SK-N-SH (cell line): ENCODE results near the gene ATRAID. TPM values are rescaled to one million over a fixed set of nuclear protein-coding genes. Genes with fewer than 3 reads are reported as not detected.

Experiments
- CTCF ChIA-PET: fragments of 300-600, 350-600 bp; formaldehyde crosslinking; extraction: SDS; loops from one replicate; lab custom pipeline; 2021; lab: Yijun Ruan, JAX
- POLR2A ChIA-PET: fragments of 350-600 bp; sonication (Branson Sonifier 250); formaldehyde crosslinking; extraction: SDS; loops from one replicate; lab custom pipeline; 2020; ENCODE audit warnings: antibody characterized with exemption, inconsistent platforms; lab: Yijun Ruan, JAX
- DNase-seq: peaks from one replicate; pipeline ENCODE4 v3.0.0; 2012
- H2AFZ ChIP-seq: fragments of 200-600 bp; sonication (generic); 2 replicates; pipeline ENCODE4 v1.8.1; 2016; ENCODE audit warnings: antibody characterized with exemption, mild to moderate bottlenecking, low read depth
- H3F3A ChIP-seq: fragments of 200-600 bp; sonication (generic); replicated peaks from 2 replicates; pipeline ENCODE3; 2016; ENCODE audit warnings: antibody characterized with exemption, mild to moderate bottlenecking; ENCODE audit not compliant: insufficient read depth
- H3K27ac ChIP-seq, 2 experiments: fragments of 200-500 bp in 1 of 2; fragments of 200-600 bp in 1 of 2; sonication (Bioruptor generic) in 1 of 2; sonication (generic), shearing (Covaris generic) in 1 of 2; 2 replicates each; pipeline versions ENCODE4 v1.5.1 to v1.6.1; 2014 to 2016; ENCODE audit warnings: low read depth in 2 of 2, inconsistent platforms in 1 of 2, low read length in 1 of 2, mild to moderate bottlenecking in 1 of 2, mixed read lengths in 1 of 2
- H3K27me3 ChIP-seq: fragments of 200-600 bp; sonication (generic), shearing (Covaris generic); 2 replicates; pipeline ENCODE4 v1.6.1; 2016; ENCODE audit warnings: mixed run types; ENCODE audit not compliant: insufficient read depth
- H3K36me3 ChIP-seq, 2 experiments: fragments of 200-500 bp in 1 of 2; fragments of 200-600 bp in 1 of 2; sonication (Bioruptor generic) in 1 of 2; sonication (generic) in 1 of 2; replicated peaks in 1 of 2; 2 replicates each; pipeline versions ENCODE3 to v1.5.1; 2014 to 2016; ENCODE audit warnings: low read length in 1 of 2, mild to moderate bottlenecking in 1 of 2; ENCODE audit not compliant: insufficient read depth in 2 of 2, control insufficient read depth in 1 of 2
- H3K4me1 ChIP-seq, 2 experiments: fragments of 200-500 bp in 1 of 2; fragments of 200-600 bp in 1 of 2; sonication (Bioruptor generic) in 1 of 2; sonication (generic), shearing (Covaris generic) in 1 of 2; 2 replicates each; pipeline versions ENCODE4 v1.5.1 to v1.6.1; 2014 to 2016; ENCODE audit warnings: low read depth in 1 of 2, low read length in 1 of 2, mixed run types in 1 of 2; ENCODE audit not compliant: insufficient read depth in 2 of 2, control insufficient read depth in 1 of 2
- H3K4me2 ChIP-seq: fragments of 200-600 bp; sonication (generic), shearing (Covaris generic); 2 replicates; pipeline ENCODE4 v1.6.1; 2017; ENCODE audit warnings: mixed run types
- H3K4me3 ChIP-seq, 2 experiments: fragments of 200-500 bp in 1 of 2; fragments of 200-600 bp in 1 of 2; sonication (Bioruptor generic) in 1 of 2; sonication (generic), shearing (Covaris generic) in 1 of 2; 2 replicates each; pipeline versions ENCODE4 v1.5.1 to v1.8.1; 2014 to 2016; ENCODE audit warnings: low read depth in 2 of 2, inconsistent platforms in 1 of 2, low read length in 1 of 2, mild to moderate bottlenecking in 1 of 2, mixed read lengths in 1 of 2, moderate library complexity in 1 of 2
- H3K79me2 ChIP-seq: fragments of 200-600 bp; sonication (generic); 2 replicates; pipeline ENCODE4 v1.8.1; 2017; ENCODE audit warnings: mild to moderate bottlenecking; ENCODE audit not compliant: insufficient read depth
- H3K9ac ChIP-seq: fragments of 200-600 bp; sonication (generic); 2 replicates; pipeline ENCODE4 v1.6.1; 2017; ENCODE audit warnings: mixed run types
- H3K9me2 ChIP-seq: fragments of 200-600 bp; sonication (generic); 2 replicates; pipeline ENCODE4 v1.6.1; 2017; ENCODE audit warnings: mixed run types
- H3K9me3 ChIP-seq: fragments of 200-600 bp; sonication (generic); 2 replicates; pipeline ENCODE4 v1.6.1; 2017; ENCODE audit warnings: mixed run types, mild to moderate bottlenecking, moderate library complexity
- H4K20me1 ChIP-seq: fragments of 200-600 bp; sonication (generic); 2 replicates; pipeline ENCODE4 v1.6.1; 2017; ENCODE audit warnings: mild to moderate bottlenecking, mixed run types; ENCODE audit not compliant: insufficient read depth
- CHD2 ChIP-seq: fragments of 150-350 bp; IDR thresholded peaks from 2 replicates; pipeline ENCODE4 v1.6.1; 2018; ENCODE audit warnings: low read length; ENCODE audit not compliant: partially characterized antibody
- CTCF ChIP-seq: fragments of 200-600 bp; sonication (generic); IDR thresholded peaks from 2 replicates; pipeline ENCODE4 v1.6.1; 2017; ENCODE audit warnings: antibody characterized with exemption, mild to moderate bottlenecking, moderate library complexity
- ELF1 ChIP-seq: IDR thresholded peaks from 2 replicates; pipeline ENCODE4 v1.4.0; 2012
- EP300 ChIP-seq, 2 experiments: IDR thresholded peaks; 2 replicates each; pipeline versions ENCODE4 v1.4.0 to v1.6.1; 2012; ENCODE audit warnings: borderline replicate concordance in 1 of 2, low read depth in 1 of 2, low read length in 1 of 2
- GABPA ChIP-seq: IDR thresholded peaks from 2 replicates; pipeline ENCODE4 v1.4.0; 2012; ENCODE audit warnings: low read depth, mild to moderate bottlenecking
- JUND ChIP-seq: IDR thresholded peaks from 2 replicates; pipeline ENCODE4 v1.4.0; 2012
- MXI1 ChIP-seq: IDR thresholded peaks from 2 replicates; pipeline ENCODE4 v1.6.1; 2012; ENCODE audit warnings: mild to moderate bottlenecking, low read depth, low read length, improper control_type of control experiment
- NRF1 ChIP-seq: IDR thresholded peaks from 2 replicates; pipeline ENCODE4 v1.6.1; 2012; ENCODE audit warnings: low read depth, mild to moderate bottlenecking, low read length
- POLR2AphosphoS5 ChIP-seq: IDR thresholded peaks from 2 replicates; pipeline ENCODE4 v1.6.1; 2012; ENCODE audit warnings: low read depth, low read length
- RAD21 ChIP-seq: IDR thresholded peaks from 2 replicates; pipeline ENCODE4 v1.6.1; 2012; ENCODE audit warnings: mild to moderate bottlenecking, low read length
- RFX5 ChIP-seq: IDR thresholded peaks from 2 replicates; pipeline ENCODE4 v1.6.1; 2012; ENCODE audit warnings: mild to moderate bottlenecking, improper control_type of control experiment, low read length
- RXRA ChIP-seq: IDR thresholded peaks from 2 replicates; pipeline ENCODE4 v1.4.0; 2012; ENCODE audit warnings: low read depth, mild to moderate bottlenecking, borderline replicate concordance
- SMC3 ChIP-seq: IDR thresholded peaks from 2 replicates; pipeline ENCODE4 v1.6.1; 2012; ENCODE audit warnings: low read depth, low read length, improper control_type of control experiment
- TAF1 ChIP-seq: IDR thresholded peaks from 2 replicates; pipeline ENCODE4 v1.6.1; 2012; ENCODE audit warnings: low read depth, mild to moderate bottlenecking, low read length, moderate library complexity, borderline replicate concordance
- TCF12 ChIP-seq: IDR thresholded peaks from 2 replicates; pipeline ENCODE4 v1.4.0; 2012
- TEAD4 ChIP-seq: IDR thresholded peaks from 2 replicates; pipeline ENCODE4 v1.4.0; 2012; ENCODE audit warnings: mild to moderate bottlenecking, borderline replicate concordance; ENCODE audit not compliant: insufficient read depth
- USF1 ChIP-seq: IDR thresholded peaks from 2 replicates; pipeline ENCODE4 v1.4.0; 2012; ENCODE audit warnings: low read depth, borderline replicate concordance
- WGBS: methylation state at CpG from one replicate; pipeline ENCODE4 v1.1.6; 2017; ENCODE audit warnings: low lambda C conversion rate; 5-methylcytosine and 5-hydroxymethylcytosine counted together
- polyA plus RNA-seq, 3 experiments: library from polyadenylated mRNA; depleted of rRNA; stranded (reverse); fragments of >200 nt; gene quantifications; 2 replicates each; pipeline ENCODE4 v1.2.3, GENCODE V29; 2012
- TF ChIP-seq, protein P1 (sequence below): fragments of 150-350 bp; IDR thresholded peaks from 2 replicates; pipeline ENCODE4 v1.6.1; 2017; ENCODE audit warnings: antibody characterized with exemption, low read length, low read depth, borderline replicate concordance
- TF ChIP-seq, protein P2 (sequence below): IDR thresholded peaks from 2 replicates; pipeline ENCODE4 v1.6.1; 2012; ENCODE audit warnings: mild to moderate bottlenecking, low read depth, low read length, moderate library complexity

Gene ATRAID
- polyA plus RNA-seq, 1 of the 3 experiments (the other 2 are of a cell fraction) = 289 TPM

GRCh38 chr2:27186613-27187345, 25.1 kb upstream of the ATRAID start:
- Histone ChIP-seq H3K9ac (no peak overlapping the region), H2AFZ (no peak overlapping the region), H3K4me1 (peaks cover 0 to 19% of the 10 kb centered on the region in 2 experiments; a peak in 3 of 4 replicates), H3K9me3 (no peaks in the 10 kb centered on the region), H3K79me2 (no peaks in the 10 kb centered on the region), H4K20me1 (no peaks in the 10 kb centered on the region), H3K36me3 (no peaks in the 10 kb centered on the region), H3K27ac (no peak overlapping the region), H3K9me2 (no peaks in the 10 kb centered on the region), H3K4me3 (no peak overlapping the region), H3K4me2 (no peak overlapping the region), H3F3A (peaks cover 13% of the 10 kb centered on the region), H3K27me3 (no peaks in the 10 kb centered on the region)
- TF ChIP-seq CHD2 (no peak), USF1 (no peak), CTCF (no peak), ELF1 (no peak)
- POLR2A ChIA-PET = no interaction called here
- WGBS = 65% methylated on average over 6 of the region's 6 CpGs
- no peak for DNase-seq
- CTCF ChIA-PET = interaction anchor here (0.9 to 7.0 kb wide), 7 partner anchors 16 to 94 kb away, joined by 3 to 57 read pairs (median 4); partner anchors contain the start of gene TCF23

DNA sequence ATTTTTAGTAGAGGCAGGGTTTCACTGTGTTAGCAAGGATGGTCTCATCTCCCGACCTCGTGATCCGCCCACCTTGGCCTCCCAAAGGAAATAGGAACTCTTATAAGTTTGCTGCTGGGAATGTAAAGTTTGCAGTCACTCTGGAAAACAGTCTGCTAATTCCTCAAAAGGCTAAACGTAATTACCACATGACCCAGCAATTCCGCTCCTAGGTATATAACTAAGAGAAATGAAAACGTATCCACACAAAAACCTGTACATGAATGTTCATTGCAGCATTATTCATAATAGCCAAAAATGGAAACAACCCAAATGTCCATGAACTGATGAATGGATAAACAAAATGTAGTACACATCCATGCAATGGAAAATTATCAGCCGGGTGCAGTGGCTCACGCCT, 21.9 kb upstream of the ATRAID start:
- Histone ChIP-seq H3K36me3 (no peaks in the 10 kb centered on the region), H3K79me2 (no peaks in the 10 kb centered on the region), H3K27me3 (no peaks in the 10 kb centered on the region), H3K4me3 (no peak overlapping the region), H3K4me2 (no peak overlapping the region), H3K27ac (no peak overlapping the region), H3K4me1 (peaks cover 0 to 8% of the 10 kb centered on the region in 2 experiments; a peak in 3 of 4 replicates), H3K9ac (no peak overlapping the region), H3F3A (peaks cover 7% of the 10 kb centered on the region), H3K9me2 (no peaks in the 10 kb centered on the region), H4K20me1 (no peaks in the 10 kb centered on the region), H2AFZ (no peak overlapping the region), H3K9me3 (no peaks in the 10 kb centered on the region)
- ChIA-PET POLR2A (no interaction called here), CTCF (interaction anchor here (2.5 to 3.6 kb wide), 4 partner anchors 8 to 91 kb away, joined by 12 to 131 read pairs (median 23); partner anchors contain the start of gene PREB)
- DNase-seq = no peak
- 85% methylated on average over 8 of the region's 8 CpGs for WGBS
- TF ChIP-seq GABPA = no peak
- TF ChIP-seq MXI1 = no peak
- TF ChIP-seq POLR2AphosphoS5 = no peak
- TF ChIP-seq RXRA = no peak
- TF ChIP-seq CHD2 = no peak
- no peak for TF ChIP-seq TEAD4
- TF ChIP-seq EP300 (IDR thresholded peaks at IDR 0.05; ENCODE audit: borderline replicate concordance in 1 of 2, low read depth in 1 of 2, low read length in 1 of 2) = no peak
- TF ChIP-seq TCF12 = no peak
- TF ChIP-seq SMC3 = no peak
- no peak for TF ChIP-seq TAF1
- TF ChIP-seq RFX5 = no peak
- TF ChIP-seq, protein P1, sequence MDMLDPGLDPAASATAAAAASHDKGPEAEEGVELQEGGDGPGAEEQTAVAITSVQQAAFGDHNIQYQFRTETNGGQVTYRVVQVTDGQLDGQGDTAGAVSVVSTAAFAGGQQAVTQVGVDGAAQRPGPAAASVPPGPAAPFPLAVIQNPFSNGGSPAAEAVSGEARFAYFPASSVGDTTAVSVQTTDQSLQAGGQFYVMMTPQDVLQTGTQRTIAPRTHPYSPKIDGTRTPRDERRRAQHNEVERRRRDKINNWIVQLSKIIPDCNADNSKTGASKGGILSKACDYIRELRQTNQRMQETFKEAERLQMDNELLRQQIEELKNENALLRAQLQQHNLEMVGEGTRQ = no peak
- TF ChIP-seq, protein P2, sequence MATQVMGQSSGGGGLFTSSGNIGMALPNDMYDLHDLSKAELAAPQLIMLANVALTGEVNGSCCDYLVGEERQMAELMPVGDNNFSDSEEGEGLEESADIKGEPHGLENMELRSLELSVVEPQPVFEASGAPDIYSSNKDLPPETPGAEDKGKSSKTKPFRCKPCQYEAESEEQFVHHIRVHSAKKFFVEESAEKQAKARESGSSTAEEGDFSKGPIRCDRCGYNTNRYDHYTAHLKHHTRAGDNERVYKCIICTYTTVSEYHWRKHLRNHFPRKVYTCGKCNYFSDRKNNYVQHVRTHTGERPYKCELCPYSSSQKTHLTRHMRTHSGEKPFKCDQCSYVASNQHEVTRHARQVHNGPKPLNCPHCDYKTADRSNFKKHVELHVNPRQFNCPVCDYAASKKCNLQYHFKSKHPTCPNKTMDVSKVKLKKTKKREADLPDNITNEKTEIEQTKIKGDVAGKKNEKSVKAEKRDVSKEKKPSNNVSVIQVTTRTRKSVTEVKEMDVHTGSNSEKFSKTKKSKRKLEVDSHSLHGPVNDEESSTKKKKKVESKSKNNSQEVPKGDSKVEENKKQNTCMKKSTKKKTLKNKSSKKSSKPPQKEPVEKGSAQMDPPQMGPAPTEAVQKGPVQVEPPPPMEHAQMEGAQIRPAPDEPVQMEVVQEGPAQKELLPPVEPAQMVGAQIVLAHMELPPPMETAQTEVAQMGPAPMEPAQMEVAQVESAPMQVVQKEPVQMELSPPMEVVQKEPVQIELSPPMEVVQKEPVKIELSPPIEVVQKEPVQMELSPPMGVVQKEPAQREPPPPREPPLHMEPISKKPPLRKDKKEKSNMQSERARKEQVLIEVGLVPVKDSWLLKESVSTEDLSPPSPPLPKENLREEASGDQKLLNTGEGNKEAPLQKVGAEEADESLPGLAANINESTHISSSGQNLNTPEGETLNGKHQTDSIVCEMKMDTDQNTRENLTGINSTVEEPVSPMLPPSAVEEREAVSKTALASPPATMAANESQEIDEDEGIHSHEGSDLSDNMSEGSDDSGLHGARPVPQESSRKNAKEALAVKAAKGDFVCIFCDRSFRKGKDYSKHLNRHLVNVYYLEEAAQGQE = no peak
- TF ChIP-seq USF1 = no peak
- TF ChIP-seq JUND = no peak
- no peak for TF ChIP-seq NRF1
- TF ChIP-seq RAD21 = no peak
